ENCODE data around the gene MATN1.

The MATN1 gene

DNA sequence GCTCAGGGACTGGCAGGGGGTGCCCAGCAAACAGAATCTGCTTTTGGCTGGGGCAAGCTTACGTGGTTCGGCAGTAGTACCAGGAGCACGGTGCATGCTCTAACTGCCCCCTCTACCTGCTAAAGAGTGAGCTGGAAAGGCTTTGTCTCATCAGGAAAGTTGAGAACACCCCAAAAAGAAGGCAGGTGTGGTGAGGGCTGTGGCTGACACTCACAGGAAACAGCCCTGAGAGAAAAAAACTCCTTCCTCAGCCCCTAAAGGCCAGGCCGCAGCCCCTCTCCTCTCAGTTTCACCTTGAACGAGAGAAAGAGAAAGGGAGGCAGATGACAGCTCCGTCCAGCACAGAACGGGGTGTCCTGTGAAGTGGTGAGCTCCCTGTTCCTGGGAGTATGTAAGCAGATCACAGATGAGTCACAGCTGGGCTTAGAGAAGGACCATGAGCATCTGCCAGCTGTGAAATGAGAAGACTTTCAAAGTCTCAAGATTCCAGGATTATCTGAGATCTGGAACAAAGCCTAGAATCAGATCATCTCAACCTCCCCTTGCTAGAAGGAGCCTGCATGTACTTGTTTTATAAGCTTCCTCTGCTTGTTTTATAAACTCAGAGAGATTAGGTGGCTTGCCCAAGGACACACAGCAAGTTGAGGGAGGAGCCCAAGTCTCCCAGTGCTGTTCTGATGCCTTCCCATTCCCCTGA lies 20.8 kb upstream of the MATN1 start:
- DNase-seq = no peak

- no peak for DNase-seq
Observed at GRCh38 chr1:30743584-30744059, 20.2 kb upstream of the MATN1 start.

- DNase-seq = no peak
Observed at GRCh38 chr1:30742963-30743559, 19.7 kb upstream of the MATN1 start.

DNA sequence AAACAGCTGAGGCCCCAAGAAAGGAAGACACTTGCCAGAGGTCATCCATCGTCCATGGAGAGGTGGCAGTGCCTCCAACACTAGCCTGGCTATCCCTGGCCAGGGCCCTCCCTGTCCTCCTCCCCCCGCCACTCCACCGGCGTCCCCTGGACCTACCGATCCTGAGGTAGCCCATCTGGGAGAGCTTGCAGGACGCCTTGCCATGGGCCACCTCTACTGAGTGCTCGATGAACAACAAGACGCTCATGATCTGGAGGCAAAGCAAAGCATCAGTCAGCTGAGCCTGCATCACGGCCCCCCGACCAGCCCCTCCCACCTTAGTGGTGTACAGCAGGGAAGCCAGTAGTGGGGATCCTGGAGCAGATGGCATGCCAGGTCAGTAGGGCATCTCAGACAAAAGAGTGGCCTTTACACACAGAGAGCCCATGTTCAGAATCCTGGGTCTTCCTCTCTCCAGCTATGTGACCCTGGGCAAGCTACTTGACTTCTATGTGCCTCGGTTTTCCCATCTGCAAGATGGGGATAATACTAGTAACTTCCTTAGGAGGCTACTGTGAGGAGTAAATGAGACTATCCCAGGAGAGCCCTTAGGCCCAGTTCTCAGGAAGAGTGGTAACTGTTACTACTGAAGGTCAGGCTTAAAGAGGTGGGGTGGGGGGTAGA lies 19.0 kb upstream of the MATN1 start:
- DNase-seq = no peak

DNA sequence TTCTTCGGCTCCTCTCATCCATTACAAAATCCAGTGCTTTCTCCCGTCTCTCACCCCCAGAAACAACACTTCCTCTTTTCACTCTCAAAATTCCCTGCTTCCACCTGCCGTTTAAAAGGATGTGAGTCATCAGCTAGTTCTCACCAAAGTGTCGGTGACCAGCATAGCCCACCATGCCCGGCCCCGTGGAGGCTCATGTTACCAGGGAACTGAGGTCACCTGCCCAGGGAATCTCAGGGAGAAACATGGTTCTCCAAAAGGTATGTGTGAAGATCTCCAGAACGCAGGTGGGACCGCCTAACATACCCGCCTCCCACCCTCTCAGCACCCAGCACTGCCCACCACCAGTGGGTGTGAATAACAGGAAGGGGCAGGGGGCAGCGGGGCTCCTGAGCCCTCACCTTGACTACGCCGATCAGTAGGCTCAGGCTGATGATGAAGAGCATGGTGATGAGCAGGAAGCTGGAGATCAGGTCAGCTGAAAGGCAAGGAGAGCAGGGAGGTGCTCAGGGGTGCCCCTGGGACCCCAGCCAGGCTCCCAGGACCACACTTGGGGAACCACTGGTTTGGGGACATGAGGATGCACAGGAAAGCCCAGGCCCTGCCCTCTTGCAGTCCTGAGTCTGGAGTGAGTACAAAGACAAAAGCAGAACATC lies 18.0 kb upstream of the MATN1 start:
- DNase-seq = no peak

- DNase-seq = no peak
Observed at GRCh38 chr1:30740251-30741238, 17.2 kb upstream of the MATN1 start.

- DNase-seq = no peak
Observed at GRCh38 chr1:30739601-30740000, 16.2 kb upstream of the MATN1 start.

DNA sequence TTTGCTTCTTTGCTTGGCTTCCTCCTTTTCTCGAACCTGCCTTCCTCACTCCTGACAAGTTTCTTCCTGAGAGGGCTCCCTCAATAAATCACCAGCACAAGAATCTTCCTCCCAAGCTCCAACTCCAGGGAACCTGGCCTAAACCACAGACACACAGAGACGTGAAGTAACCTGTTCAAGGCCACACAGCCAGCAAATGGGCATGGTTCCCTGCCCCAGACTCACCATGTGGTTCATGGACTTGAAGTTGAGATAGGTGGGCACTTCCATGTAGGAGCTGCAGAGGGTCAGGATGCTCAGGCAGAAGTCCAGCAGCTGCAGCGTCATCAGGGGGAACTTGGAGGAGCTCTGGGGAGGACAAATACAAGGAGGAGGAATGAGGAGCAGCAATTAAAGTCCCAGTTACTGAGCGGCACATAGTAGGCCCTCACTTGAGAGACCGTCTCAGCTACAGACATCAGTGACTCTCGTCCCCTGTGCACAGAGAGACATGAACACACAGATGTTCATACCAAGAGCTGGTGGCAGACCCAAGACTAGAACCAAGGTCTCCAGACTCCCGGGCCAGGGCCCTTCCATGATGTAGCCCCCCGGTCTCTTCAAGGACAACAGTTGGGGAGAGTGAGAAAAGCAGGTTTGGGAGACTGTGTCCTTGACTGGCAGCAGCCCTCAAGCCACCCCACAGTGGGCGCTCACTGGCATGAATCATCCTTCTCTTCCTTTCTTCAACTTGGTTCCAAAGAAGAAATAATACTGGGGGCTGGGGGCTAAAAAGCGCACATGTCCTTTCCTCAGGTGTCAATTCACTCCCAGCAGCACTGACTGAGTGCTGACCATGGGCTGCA lies 15.6 kb upstream of the MATN1 start:
- DNase-seq = no peak

DNA sequence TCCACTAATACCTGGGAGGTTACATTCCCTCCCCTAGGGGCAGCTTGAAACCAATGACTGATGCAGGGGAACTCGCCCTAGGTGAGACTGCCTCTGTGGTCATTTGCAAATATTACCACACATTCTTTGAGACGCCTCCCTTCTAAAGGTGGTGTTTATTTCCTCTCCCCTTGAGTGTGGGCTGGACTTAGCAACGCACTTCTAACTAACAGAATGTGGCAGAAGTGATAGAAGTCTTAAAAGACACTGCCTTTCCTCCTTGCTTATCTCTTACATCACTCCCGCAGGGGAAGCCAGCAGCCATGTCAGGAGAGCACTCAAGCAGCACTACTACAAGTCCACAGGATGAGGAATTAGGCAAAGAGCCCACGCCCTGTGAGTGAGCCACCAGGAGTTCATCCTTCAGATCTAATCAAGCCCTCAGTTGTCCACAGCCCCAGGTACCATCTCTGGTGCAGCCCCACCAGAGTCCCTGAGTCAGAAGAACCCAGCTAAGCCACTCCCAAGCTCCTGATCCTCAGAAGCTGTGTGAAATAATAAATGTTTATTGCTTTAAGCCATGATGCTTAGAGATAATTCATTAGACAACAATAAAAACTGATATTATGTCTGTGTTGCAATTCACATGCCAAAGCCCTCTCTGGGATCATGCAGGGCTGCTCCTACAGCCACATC lies 14.8 kb upstream of the MATN1 start:
- DNase-seq = no peak

GRCh38 chr1:30737357-30738039 lies 14.1 kb upstream of the MATN1 start:
- no peak for DNase-seq

GRCh38 chr1:30735668-30736498 lies 12.5 kb upstream of the MATN1 start:
- no peak for DNase-seq

DNA sequence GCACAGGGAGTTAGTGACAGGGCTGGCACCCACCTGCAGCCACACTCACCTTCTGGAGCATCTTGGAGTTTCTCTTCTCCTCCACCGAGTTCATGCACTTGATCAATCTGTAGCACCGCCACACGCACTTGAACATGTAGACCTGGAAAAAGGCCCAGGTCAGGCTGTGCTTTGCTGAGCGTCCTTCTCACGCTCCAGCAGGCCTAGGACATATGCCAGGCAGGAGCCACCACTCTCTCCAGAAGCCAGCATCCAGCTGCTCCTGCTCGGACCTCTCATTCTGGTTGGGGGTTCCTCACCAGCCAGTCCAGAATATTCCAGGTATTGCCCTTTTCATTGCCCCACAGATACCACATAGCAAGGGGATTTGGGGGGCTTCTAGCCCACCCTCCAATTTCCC lies 11.7 kb upstream of the MATN1 start:
- no peak for DNase-seq

- no peak for DNase-seq
Observed at GRCh38 chr1:30734580-30734979, 11.2 kb upstream of the MATN1 start.

DNA sequence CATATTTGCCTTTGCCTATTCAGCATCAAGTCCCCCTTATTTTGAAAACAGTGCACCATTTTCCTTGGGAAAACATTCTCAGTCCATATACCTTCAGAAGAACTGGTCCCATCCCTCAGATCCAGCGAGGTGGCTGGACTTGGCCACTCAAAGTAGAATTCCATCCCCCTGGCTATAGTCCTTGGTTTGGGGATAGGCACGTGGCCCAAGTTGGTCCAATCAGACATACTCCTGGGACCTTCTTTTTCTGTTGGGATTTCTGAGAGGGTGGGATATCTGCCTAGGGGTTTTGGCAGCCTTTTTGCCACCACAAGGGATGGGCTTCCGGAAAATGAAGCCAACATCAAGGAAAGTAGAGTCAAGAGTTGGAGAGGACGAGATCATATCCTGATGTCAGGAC lies 10.7 kb upstream of the MATN1 start:
- DNase-seq = no peak

DNA sequence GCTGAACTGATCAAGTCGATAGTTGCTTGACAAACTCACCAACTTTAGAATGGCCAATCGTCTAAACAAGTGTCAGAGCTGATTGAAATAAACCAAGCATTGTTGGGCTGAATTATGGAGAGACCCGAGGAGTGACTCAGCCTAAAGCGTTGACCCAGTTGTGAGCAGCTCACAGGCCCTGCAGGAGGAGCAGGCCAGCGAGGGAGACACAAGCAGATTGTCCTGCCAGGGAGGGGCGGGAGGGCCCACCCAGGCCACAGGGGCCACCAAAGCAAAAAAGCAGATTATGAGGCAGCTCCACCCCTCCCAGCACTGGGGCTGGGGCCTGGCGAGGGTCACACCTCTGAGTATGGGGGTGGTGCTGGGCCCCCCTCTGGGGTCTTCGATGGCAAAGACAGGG lies 10.1 kb upstream of the MATN1 start:
- DNase-seq = no peak

DNA sequence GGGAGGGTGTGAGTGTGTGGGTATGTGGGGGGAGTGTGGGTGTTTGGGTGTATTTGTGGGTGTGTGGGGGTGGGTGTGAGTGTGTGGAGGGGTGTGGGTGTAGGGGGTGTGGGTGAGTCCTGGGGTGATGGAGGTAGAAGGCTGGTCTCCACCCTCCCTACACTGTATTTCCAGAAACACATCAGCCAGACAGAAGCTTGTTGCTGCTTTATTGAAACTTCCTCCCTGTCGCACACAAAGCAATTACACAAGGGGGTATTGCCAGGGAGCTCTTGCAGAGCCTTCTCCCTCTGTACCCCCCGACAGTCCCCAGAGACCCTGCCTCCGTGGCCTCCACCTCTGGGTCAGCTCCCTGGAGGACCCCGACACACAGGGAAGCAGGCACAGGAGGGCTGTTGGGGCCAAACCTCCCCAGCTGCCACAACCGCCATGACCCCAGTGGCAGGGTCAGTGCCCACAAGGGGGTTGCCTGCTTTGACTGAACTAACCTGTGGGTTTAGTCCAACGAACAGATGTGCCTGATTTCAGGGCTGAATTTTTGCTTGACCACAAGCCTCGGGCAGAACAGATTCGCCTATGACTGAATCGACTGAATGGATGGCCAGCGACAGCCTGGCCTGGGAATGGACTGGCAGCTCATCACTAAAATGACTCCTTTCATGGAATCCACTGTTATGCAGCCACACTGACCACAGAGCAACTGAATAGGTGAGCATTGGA lies 9.1 kb upstream of the MATN1 start:
- no peak for DNase-seq

DNA sequence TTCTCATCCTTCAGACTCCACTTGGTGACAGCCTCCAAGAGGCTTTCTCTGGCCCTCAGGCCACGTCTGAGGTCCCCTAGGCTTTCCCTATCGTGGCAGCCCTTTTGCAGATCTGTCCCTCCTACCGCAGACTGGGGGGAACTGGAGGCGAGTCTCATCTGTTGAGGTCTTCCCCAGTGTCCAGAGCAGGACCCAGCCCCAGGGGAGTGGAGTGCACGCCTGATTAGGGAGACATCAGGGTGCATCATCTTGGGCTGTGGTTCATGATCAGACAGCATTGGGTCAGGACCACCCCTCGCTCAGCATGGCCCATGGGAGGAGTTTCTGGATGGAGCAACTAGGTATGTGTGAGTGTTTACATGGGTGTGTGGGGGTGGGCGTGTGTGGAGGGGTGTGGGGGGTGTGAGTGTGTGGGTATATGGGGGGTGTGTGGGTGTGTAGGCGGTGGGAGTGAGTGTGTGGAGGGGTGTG lies 8.5 kb upstream of the MATN1 start:
- DNase-seq = no peak

- DNase-seq = no peak
Observed at GRCh38 chr1:30731109-30731805, 7.9 kb upstream of the MATN1 start.
